Inflammatory macrophage (primary cell): ENCODE data around the gene PDCD4.

Source experiments
- DNase-seq, 2 donors: peaks; one replicate each; pipeline ENCODE4 v3.0.0-alpha.2; 2020 to 2022

PDCD4 gene

GRCh38 chr10:110842326-110842904 is 29.3 kb upstream of the PDCD4 start:
- DNase-seq = peak in 1 of 2 donors; percentile 32

- peak; percentile 55 to 70 for DNase-seq
These were observed 28.7 kb upstream of the PDCD4 start for GRCh38 chr10:110843031-110843430.

- no peak for DNase-seq
These were observed 27.7 kb upstream of the PDCD4 start for GRCh38 chr10:110843796-110844616.

GRCh38 chr10:110844617-110844881 is 27.2 kb upstream of the PDCD4 start:
- DNase-seq = no peak

GRCh38 chr10:110845192-110845755 is 26.5 kb upstream of the PDCD4 start:
- no peak for DNase-seq

GRCh38 chr10:110845756-110846620 is 25.7 kb upstream of the PDCD4 start:
- DNase-seq = no peak

GRCh38 chr10:110847374-110847773 is 24.4 kb upstream of the PDCD4 start:
- no peak for DNase-seq

- no peak for DNase-seq
These were observed 23.6 kb upstream of the PDCD4 start for GRCh38 chr10:110848106-110848505.

GRCh38 chr10:110850099-110850498 is 21.6 kb upstream of the PDCD4 start:
- DNase-seq = no peak

GRCh38 chr10:110851020-110851612 is 20.6 kb upstream of the PDCD4 start:
- no peak for DNase-seq

GRCh38 chr10:110852255-110852896 is 19.4 kb upstream of the PDCD4 start:
- no peak for DNase-seq

- no peak for DNase-seq
These were observed 18.8 kb upstream of the PDCD4 start for GRCh38 chr10:110852947-110853346.

GRCh38 chr10:110853921-110854605 is 17.7 kb upstream of the PDCD4 start:
- peak in 1 of 2 donors; percentile 52 for DNase-seq

GRCh38 chr10:110857265-110858171 is 14.2 kb upstream of the PDCD4 start:
- DNase-seq = peak; percentile 68 to 86

- no peak for DNase-seq
These were observed 13.3 kb upstream of the PDCD4 start for GRCh38 chr10:110858297-110858934.

GRCh38 chr10:110859206-110859972 is 12.3 kb upstream of the PDCD4 start:
- peak; percentile 79 to 85 for DNase-seq

GRCh38 chr10:110859973-110860376 is 11.8 kb upstream of the PDCD4 start:
- peak; percentile 90 to 92 for DNase-seq

- no peak for DNase-seq
These were observed 11.0 kb upstream of the PDCD4 start for GRCh38 chr10:110860576-110861241.

GRCh38 chr10:110861476-110861875 is 10.3 kb upstream of the PDCD4 start:
- DNase-seq = no peak
